Islet precursor cell (in vitro differentiated cells): ENCODE results near the gene CHAC1.

Experiments used
- DNase-seq: peaks from one replicate; pipeline ENCODE4 v3.0.0-alpha.2; 2018

CHAC1 gene, protein sequence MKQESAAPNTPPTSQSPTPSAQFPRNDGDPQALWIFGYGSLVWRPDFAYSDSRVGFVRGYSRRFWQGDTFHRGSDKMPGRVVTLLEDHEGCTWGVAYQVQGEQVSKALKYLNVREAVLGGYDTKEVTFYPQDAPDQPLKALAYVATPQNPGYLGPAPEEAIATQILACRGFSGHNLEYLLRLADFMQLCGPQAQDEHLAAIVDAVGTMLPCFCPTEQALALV

GRCh38 chr15:40952901-40953712, at the start of gene CHAC1:
TSS of gene CHAC1 (plus strand) at chr15:40953471. CDS start at chr15:40953584, 113 bp downstream.
- DNase-seq: peak; percentile 99

GRCh38 chr15:40904552-40905201, 48.6 kb upstream of the CHAC1 start:
- no peak for DNase-seq

- peak; percentile 95 for DNase-seq
Observed at GRCh38 chr15:40906091-40906990, 46.9 kb upstream of the CHAC1 start.

DNA sequence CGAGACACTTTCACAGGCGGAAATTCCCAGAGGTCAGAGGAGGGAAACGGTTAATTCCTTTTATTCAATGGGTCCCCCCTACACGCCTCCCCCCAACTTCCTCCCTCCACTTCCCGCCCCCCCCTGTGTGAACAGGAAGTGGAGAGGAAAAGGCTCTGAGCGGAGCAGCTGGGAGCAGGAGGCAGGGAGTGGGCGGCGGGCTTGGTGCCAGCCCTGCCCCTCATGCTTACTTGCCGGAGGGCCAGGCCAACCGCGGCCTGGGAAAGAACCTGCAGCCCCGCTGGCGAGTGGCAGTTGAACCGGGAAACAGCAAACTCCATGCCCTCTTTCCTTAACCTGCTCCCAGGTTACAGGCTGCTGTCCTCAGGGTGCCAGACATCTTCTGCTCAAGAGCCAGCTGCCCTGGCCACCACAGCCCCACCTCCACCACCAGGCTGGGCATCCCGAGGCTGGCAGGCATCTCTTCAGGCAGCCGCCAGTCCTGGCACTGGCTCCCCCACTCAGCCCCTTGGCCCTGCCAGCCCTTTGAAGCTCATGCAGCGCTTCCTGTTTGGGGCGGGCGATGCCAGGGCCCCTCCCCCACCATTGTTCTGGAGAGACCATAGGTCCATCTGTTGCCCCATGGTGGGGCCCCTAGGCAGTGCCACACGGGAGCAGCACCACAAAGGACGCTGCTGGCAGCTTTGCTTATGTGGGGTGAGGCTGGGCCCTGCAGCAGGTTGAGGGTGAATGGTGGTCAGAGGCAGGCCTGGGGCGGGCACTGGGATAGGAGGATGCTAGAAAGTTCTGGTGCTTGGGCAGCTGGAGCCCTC, 46.1 kb upstream of the CHAC1 start:
- DNase-seq: peak; percentile 49

DNA sequence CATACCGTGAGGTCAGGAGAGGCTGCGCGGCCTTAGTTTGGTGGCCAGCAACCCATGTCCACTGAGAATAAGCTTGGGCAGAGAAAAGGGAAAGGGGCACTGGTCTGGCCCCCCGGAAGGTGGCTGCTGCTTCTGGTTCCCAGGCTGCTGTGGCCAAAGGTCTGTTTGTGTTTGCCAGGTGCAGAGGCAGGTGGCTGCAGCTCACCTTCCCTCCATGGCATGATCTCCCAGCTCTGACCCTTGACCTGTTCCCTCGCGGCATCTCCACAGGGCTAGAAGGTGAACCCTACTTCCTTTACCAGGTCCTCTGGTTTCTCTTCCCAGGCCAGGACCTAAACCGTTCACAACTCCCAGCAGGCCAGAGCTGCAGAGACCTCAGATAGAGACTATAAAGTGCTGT, 45.2 kb upstream of the CHAC1 start:
- no peak for DNase-seq

DNA sequence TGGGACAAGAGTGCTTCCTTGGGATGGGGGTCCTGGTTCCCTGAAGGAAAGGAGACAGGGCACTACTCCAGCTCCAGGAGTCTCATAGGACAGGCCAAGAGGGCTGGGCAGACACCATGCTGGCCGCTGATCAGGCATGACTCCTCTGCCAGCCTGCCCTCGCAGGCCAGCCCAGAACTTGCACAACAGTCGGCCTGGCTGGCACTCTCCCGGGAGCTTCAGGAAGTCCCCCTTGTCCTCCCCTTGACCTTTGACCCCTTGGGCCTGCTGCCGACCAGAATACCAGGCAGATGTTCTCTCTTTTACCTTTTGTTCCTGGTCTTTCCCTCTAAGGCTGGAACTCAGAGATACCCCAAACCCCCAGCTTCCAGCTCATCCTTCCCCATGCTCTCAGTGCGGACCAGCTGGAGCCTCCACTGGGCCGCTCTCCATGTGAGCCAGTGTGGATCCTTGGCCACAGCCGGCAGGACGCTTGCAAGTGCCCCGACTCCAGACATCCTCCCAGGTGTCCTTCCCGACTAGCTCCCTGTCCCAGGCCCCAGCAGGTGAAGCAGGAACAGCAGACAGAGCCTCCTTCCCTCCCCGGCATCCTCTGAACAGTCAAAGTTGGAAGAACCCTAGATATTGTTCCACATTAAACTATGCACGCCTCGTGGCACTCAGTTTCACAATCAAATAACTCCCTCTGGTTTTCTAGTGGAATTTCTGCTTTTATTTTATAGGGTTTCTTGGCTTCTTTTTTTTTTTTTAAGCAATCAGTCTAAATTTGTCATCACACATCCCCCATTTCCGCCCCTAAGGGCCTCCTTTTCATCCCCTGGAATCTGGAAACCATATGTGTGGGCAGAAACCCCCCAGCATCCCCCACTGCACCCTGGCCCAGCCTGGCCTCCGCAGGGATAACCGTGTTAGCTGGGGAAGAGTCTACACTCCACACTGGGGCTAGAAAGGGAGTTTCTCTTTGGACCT, 43.3 kb upstream of the CHAC1 start:
- DNase-seq: no peak

DNA sequence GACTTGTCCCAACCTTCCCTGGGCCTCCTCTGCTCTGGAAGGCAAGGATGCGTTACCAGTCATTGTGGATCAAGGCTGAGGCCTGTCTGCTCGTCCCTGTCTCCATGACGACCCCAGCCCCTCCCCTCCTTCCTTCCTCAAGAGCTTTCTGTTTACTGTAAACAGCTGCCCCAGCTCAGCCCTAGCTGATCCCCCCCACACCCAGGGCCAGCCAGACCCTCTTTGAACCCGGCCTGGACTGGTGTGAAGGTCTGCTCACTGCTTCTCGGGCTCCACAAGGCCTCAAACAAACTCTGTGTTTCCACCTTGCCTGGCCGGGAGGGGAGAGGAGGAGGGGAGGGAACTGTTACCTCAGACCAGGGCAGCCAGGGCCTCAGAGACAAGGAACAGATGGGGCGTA, 42.1 kb upstream of the CHAC1 start:
- peak; percentile 92 for DNase-seq

GRCh38 chr15:40911693-40912092, 41.6 kb upstream of the CHAC1 start:
- no peak for DNase-seq

GRCh38 chr15:40912478-40912877, 40.8 kb upstream of the CHAC1 start:
- DNase-seq: no peak

- DNase-seq: no peak
Observed at GRCh38 chr15:40914013-40914412, 39.3 kb upstream of the CHAC1 start.

- no peak for DNase-seq
Observed at GRCh38 chr15:40914486-40914885, 38.8 kb upstream of the CHAC1 start.

GRCh38 chr15:40915116-40915661, 38.1 kb upstream of the CHAC1 start:
- no peak for DNase-seq

- no peak for DNase-seq
Observed at GRCh38 chr15:40915679-40916078, 37.6 kb upstream of the CHAC1 start.

DNA sequence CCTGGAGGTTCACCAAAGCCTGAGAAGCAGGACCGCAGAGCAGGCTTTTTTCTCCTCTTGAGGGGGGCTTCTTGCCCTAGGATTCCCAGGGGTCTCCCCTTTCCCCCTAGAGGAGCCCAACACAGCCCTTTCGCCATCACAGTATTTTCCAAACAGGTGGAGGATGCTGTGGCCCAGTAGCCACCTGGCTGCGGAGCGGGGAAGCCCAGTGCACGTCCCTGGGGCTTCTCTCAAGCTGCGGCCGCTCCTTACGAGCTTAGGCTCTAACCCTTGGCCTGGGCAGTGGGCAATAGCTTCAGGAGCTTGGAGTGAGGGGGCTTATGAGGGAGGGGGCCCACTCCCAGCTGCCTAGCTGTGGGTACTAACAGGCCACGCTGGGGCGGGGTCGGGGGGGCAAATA, 35.7 kb upstream of the CHAC1 start:
- no peak for DNase-seq

- DNase-seq: no peak
Observed at GRCh38 chr15:40918146-40918798, 35.0 kb upstream of the CHAC1 start.

- DNase-seq: no peak
Observed at GRCh38 chr15:40918799-40919392, 34.4 kb upstream of the CHAC1 start.

DNA sequence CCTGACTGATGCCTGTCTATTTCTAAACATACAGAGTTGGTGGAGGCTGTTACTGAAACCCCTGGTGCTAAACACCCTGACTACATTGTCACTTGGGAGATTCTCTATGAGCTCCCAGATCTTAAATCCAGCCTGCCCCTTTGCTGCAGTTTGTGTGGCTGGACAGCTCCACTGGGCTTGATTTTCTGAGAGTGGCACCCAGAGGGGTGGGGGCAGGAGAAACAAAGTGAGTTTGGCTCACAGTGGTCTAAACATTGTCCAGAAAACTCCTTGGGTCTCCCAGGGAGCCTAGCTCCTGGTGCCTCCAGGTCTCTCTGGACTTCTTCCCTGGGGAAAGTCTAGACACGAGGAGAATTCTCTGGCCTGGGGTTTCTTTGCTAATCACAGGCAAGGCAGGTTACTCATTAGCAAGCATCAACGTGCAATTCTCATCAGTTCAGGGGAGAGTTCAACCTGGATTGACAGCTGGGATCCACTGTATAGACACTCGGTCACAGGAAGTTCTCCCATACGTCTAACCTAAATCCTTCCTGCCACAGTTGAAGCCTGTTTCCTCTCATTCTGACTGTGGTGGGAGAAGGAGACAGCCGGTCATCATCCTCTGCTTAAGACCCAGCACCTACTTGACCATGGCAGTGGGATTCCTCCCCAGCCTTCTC, 31.2 kb upstream of the CHAC1 start:
- no peak for DNase-seq

- DNase-seq: no peak
Observed at GRCh38 chr15:40922608-40923005, 30.7 kb upstream of the CHAC1 start.

GRCh38 chr15:40923551-40923950, 29.7 kb upstream of the CHAC1 start:
- DNase-seq: no peak
